RWPE2 (cell line): ENCODE results near the gene ARHGAP10.

Source experiments
- ATAC-seq: fragments of 200-7000 bp; cut with Tn5 transposase; 3 replicates; pipeline ENCODE4 v1.9.1; 2021; ENCODE audit warnings: low read depth
- DNase-seq: peaks from one replicate; pipeline ENCODE4 v3.0.0-alpha.2; 2020; ENCODE audit warnings: low spot score
- H3K27ac ChIP-seq: fragments of 450-650 bp; 2 replicates; pipeline ENCODE4 v1.5.1; 2017; ENCODE audit warnings: mild to moderate bottlenecking; ENCODE audit not compliant: poor library complexity, severe bottlenecking
- H3K27me3 ChIP-seq: fragments of 250-450 bp; sonication (Bioruptor Pico); 2 replicates; pipeline ENCODE4 v1.5.1; 2021; ENCODE audit warnings: mild to moderate bottlenecking, moderate library complexity; ENCODE audit not compliant: insufficient read depth, poor library complexity, severe bottlenecking
- H3K36me3 ChIP-seq: fragments of 250-450 bp; sonication (Bioruptor Pico); 2 replicates; pipeline ENCODE4 v1.5.1; 2020; ENCODE audit warnings: low read depth, mild to moderate bottlenecking, moderate library complexity
- H3K4me1 ChIP-seq: fragments of 250-450 bp; sonication (Bioruptor Pico); 2 replicates; pipeline ENCODE4 v1.5.1; 2021; ENCODE audit warnings: mild to moderate bottlenecking, moderate library complexity; ENCODE audit not compliant: insufficient read depth, poor library complexity, severe bottlenecking
- H3K4me3 ChIP-seq: fragments of 250-450 bp; sonication (Bioruptor Pico); 2 replicates; pipeline ENCODE4 v1.5.1; 2021; ENCODE audit warnings: mild to moderate bottlenecking, moderate library complexity; ENCODE audit not compliant: severe bottlenecking
- H3K9me3 ChIP-seq: fragments of 250-450 bp; sonication (Bioruptor Pico); 2 replicates; pipeline ENCODE4 v1.5.1; 2021; ENCODE audit warnings: mild to moderate bottlenecking, moderate library complexity; ENCODE audit not compliant: severe bottlenecking
- CTCF ChIP-seq: fragments of 450-650 bp; IDR thresholded peaks from one replicate; pipeline ENCODE4 v1.5.1; 2017; ENCODE audit warnings: mild to moderate bottlenecking, moderate library complexity; ENCODE audit not compliant: poor library complexity, severe bottlenecking

ARHGAP10 gene

GRCh38 chr4:148118179-148118578 lies 386.3 kb downstream of the ARHGAP10 start:
- H3K27me3 ChIP-seq = no peaks in the 10 kb centered on the region
- no peak overlapping the region for H3K27ac ChIP-seq
- ATAC-seq (no peak), DNase-seq (no peak)
- no peak for TF ChIP-seq CTCF
- no peaks in the 10 kb centered on the region for H3K9me3 ChIP-seq
- H3K36me3 ChIP-seq = no peaks in the 10 kb centered on the region
- H3K4me3 ChIP-seq = no peak overlapping the region
- no peaks in the 10 kb centered on the region for H3K4me1 ChIP-seq

GRCh38 chr4:148118633-148119032 lies 386.7 kb downstream of the ARHGAP10 start:
- Histone ChIP-seq H3K36me3 (no peaks in the 10 kb centered on the region), H3K27ac (no peak overlapping the region), H3K9me3 (no peaks in the 10 kb centered on the region), H3K4me1 (no peaks in the 10 kb centered on the region), H3K4me3 (no peak overlapping the region), H3K27me3 (no peaks in the 10 kb centered on the region)
- no peak for ATAC-seq
- DNase-seq = no peak
- TF ChIP-seq CTCF = no peak

- Histone ChIP-seq H3K9me3 (no peaks in the 10 kb centered on the region), H3K27me3 (no peaks in the 10 kb centered on the region), H3K27ac (no peak overlapping the region), H3K4me3 (no peak overlapping the region), H3K36me3 (no peaks in the 10 kb centered on the region), H3K4me1 (no peaks in the 10 kb centered on the region)
- TF ChIP-seq CTCF = no peak
- no peak for ATAC-seq
- no peak for DNase-seq
Observed at GRCh38 chr4:148120216-148120615, 388.3 kb downstream of the ARHGAP10 start.
